ENCODE measurements around the gene REN.
A peak's percentile ranks its signal among the peaks of the same experiment; 100 is the strongest.

The REN gene

GRCh38 chr1:204130981-204131892 is 34.9 kb downstream of the REN start:
- DNase-seq = no peak

- DNase-seq = peak; percentile 47
These were observed 36.0 kb downstream of the REN start for GRCh38 chr1:204130178-204130577.

GRCh38 chr1:204128964-204129896 is 36.9 kb downstream of the REN start:
- peak; percentile 72 for DNase-seq

- no peak for DNase-seq
These were observed 37.6 kb downstream of the REN start for GRCh38 chr1:204128464-204128963.

- DNase-seq = peak; percentile 74
These were observed 38.4 kb downstream of the REN start for GRCh38 chr1:204127597-204128242.

- DNase-seq = no peak
These were observed 39.2 kb downstream of the REN start for GRCh38 chr1:204126956-204127355.

GRCh38 chr1:204126386-204126785 is 39.8 kb downstream of the REN start:
- no peak for DNase-seq

- DNase-seq = no peak
These were observed 40.3 kb downstream of the REN start for GRCh38 chr1:204125759-204126351.

GRCh38 chr1:204124639-204125038 is 41.5 kb downstream of the REN start:
- DNase-seq = no peak

- no peak for DNase-seq
These were observed 42.8 kb downstream of the REN start for GRCh38 chr1:204123376-204123775.

- no peak for DNase-seq
These were observed 44.1 kb downstream of the REN start for GRCh38 chr1:204121840-204122555.

- DNase-seq = no peak
These were observed 49.6 kb downstream of the REN start for GRCh38 chr1:204116539-204116938.

- no peak for DNase-seq
These were observed 51.0 kb downstream of the REN start for GRCh38 chr1:204115116-204115515.

GRCh38 chr1:204114606-204115005 is 51.5 kb downstream of the REN start:
- no peak for DNase-seq

GRCh38 chr1:204113896-204114295 is 52.2 kb downstream of the REN start:
- no peak for DNase-seq

GRCh38 chr1:204112876-204113730 is 53.0 kb downstream of the REN start:
- no peak for DNase-seq

GRCh38 chr1:204110894-204111633 is 55.1 kb downstream of the REN start:
- DNase-seq = no peak

- peak; percentile 90 for DNase-seq
These were observed 57.6 kb downstream of the REN start for GRCh38 chr1:204108312-204109141.

- peak; percentile 42 for DNase-seq
These were observed 58.2 kb downstream of the REN start for GRCh38 chr1:204107892-204108291.

Measured in NCI-H1092 (cell line).